Endothelial cell of umbilical vein (primary cell): ENCODE measurements around the gene DDX31. TPM values are rescaled to one million over a fixed set of nuclear protein-coding genes. Genes with fewer than 3 reads are reported as not detected.

Source experiments
- BruUV-seq: library from RNA; stranded (reverse); fragments of 400-500 nt; replicated peaks from 2 replicates; lab custom pipeline; 2021; lab: Mats Ljungman, UMichigan
- CTCF ChIA-PET: fragments of 300-600, 350-600 bp; sonication (Branson Sonifier 250); formaldehyde crosslinking; loops from one replicate; lab custom pipeline; 2021; ENCODE audit warnings: antibody characterized with exemption, inconsistent platforms; lab: Charles Lee
- POLR2A ChIA-PET: fragments of 300-600, 350-600 bp; sonication (Branson Sonifier 250); formaldehyde crosslinking; loops from one replicate; lab custom pipeline; 2021; ENCODE audit warnings: antibody characterized with exemption, inconsistent platforms; lab: Charles Lee
- DNase-seq: peaks from one replicate; pipeline ENCODE4 v3.0.0-alpha.2; 2011; ENCODE audit warnings: low read depth, low spot score
- FAIRE-seq: peaks from 2 replicates; lab custom pipeline; 2011; peaks lifted over from hg19 to GRCh38; lab: Jason Lieb, UNC
- H2AFZ ChIP-seq: 2 replicates; pipeline ENCODE4 v1.6.0; 2012; ENCODE audit warnings: low read depth, low read length, control low read depth, inconsistent platforms
- H3K27ac ChIP-seq: 2 replicates; pipeline ENCODE4 v1.5.1; 2011; ENCODE audit warnings: low read depth, mild to moderate bottlenecking, control low read depth, low read length, moderate library complexity; ENCODE audit not compliant: insufficient read depth
- H3K27me3 ChIP-seq, 2 experiments: 2 replicates each; pipeline versions ENCODE4 v1.6.0 to v1.6.1; 2011; ENCODE audit warnings: low read length in 2 of 2, mixed read lengths in 1 of 2; ENCODE audit not compliant: control insufficient read depth in 2 of 2, insufficient read depth in 2 of 2
- H3K36me3 ChIP-seq, 2 experiments: 2 replicates in 1 of 2; 3 replicates in 1 of 2; pipeline ENCODE4 v1.5.1; 2011; ENCODE audit warnings: low read length in 2 of 2, mild to moderate bottlenecking in 1 of 2, moderate library complexity in 1 of 2; ENCODE audit not compliant: control insufficient read depth in 2 of 2, insufficient read depth in 2 of 2; ENCODE audit errors: extremely low read depth in 1 of 2
- H3K4me1 ChIP-seq: 3 replicates; pipeline ENCODE4 v1.5.1; 2011; ENCODE audit warnings: mild to moderate bottlenecking, low read length; ENCODE audit not compliant: control insufficient read depth, insufficient read depth; ENCODE audit errors: extremely low read depth
- H3K4me2 ChIP-seq: 2 replicates; pipeline ENCODE4 v1.6.1; 2011; ENCODE audit warnings: low read length, control low read depth, mixed read lengths; ENCODE audit not compliant: insufficient read depth
- H3K4me3 ChIP-seq, 3 experiments: fragments of 200-600 bp in 1 of 3; sonication (generic), shearing (Covaris generic) in 1 of 3; replicated peaks in 1 of 3; 2 replicates each; pipeline ENCODE4 v1.5.1; 2011 to 2016; ENCODE audit warnings: control low read depth in 3 of 3, low read length in 3 of 3, mild to moderate bottlenecking in 2 of 3, inconsistent platforms in 1 of 3, low read depth in 1 of 3, moderate library complexity in 1 of 3; ENCODE audit not compliant: insufficient read depth in 1 of 3
- H3K79me2 ChIP-seq: 2 replicates; pipeline ENCODE4 v1.6.0; 2012; ENCODE audit warnings: low read length, inconsistent platforms; ENCODE audit not compliant: control insufficient read depth, insufficient read depth
- H3K9ac ChIP-seq: replicated peaks from 2 replicates; pipeline ENCODE3; 2011; ENCODE audit warnings: low read length, control low read depth; ENCODE audit not compliant: insufficient read depth; ENCODE audit errors: extremely low read depth
- H3K9me1 ChIP-seq: replicated peaks from 3 replicates; pipeline ENCODE4 v1.6.0; 2011; ENCODE audit warnings: mild to moderate bottlenecking, low read length; ENCODE audit not compliant: control insufficient read depth, insufficient read depth; ENCODE audit errors: extremely low read depth
- H3K9me3 ChIP-seq: replicated peaks from 2 replicates; pipeline ENCODE4 v1.5.1; 2012; ENCODE audit warnings: low read length, inconsistent platforms; ENCODE audit not compliant: control insufficient read depth, insufficient read depth
- H4K20me1 ChIP-seq: replicated peaks from 2 replicates; pipeline ENCODE3; 2011; ENCODE audit warnings: mild to moderate bottlenecking, low read length; ENCODE audit not compliant: control insufficient read depth, insufficient read depth; ENCODE audit errors: extremely low read depth
- EZH2 ChIP-seq: IDR thresholded peaks from 2 replicates; pipeline ENCODE4 v1.6.1; 2012; ENCODE audit warnings: borderline replicate concordance, low read depth, mild to moderate bottlenecking, moderate library complexity, low read length, inconsistent platforms; ENCODE audit not compliant: severe bottlenecking
- FOS ChIP-seq: IDR thresholded peaks from 2 replicates; pipeline ENCODE4 v1.6.1; 2011; ENCODE audit warnings: mild to moderate bottlenecking, low read length, moderate library complexity, borderline replicate concordance; ENCODE audit not compliant: insufficient read depth
- GATA2 ChIP-seq: IDR thresholded peaks from 2 replicates; pipeline ENCODE4 v1.7.0; 2011; ENCODE audit warnings: low read depth, mild to moderate bottlenecking, moderate library complexity, mixed read lengths, low read length; ENCODE audit not compliant: insufficient read length, insufficient read depth
- JUN ChIP-seq: IDR thresholded peaks from 2 replicates; pipeline ENCODE4 v1.6.1; 2011; ENCODE audit warnings: borderline replicate concordance, low read depth; ENCODE audit not compliant: insufficient read length, insufficient read depth
- MYC ChIP-seq: IDR thresholded peaks from one replicate; pipeline ENCODE4 v1.6.1; 2011; ENCODE audit warnings: mild to moderate bottlenecking, low read depth, low read length
- POLR2A ChIP-seq: IDR thresholded peaks from 2 replicates; pipeline ENCODE4 v1.6.1; 2012; ENCODE audit warnings: low read depth, mild to moderate bottlenecking, control low read depth, low read length
- POLR2AphosphoS5 ChIP-seq: IDR thresholded peaks from 2 replicates; pipeline ENCODE4 v1.6.1; 2012; ENCODE audit warnings: low read depth, mild to moderate bottlenecking, control low read depth, low read length, moderate library complexity; ENCODE audit not compliant: insufficient read depth
- dilution Hi-C: fragments of 300-500 bp; cut with MboI; formaldehyde crosslinking; loops from one replicate; pipeline ENCODE4 v1.15.0; 2019; ENCODE audit warnings: low sequenced_read_pairs; ENCODE audit not compliant: extremely low pct_ligation_motif_present
- intact Hi-C: fragments of 100-400 bp; cut with micrococcal nuclease; formaldehyde crosslinking; loops from one replicate; pipeline ENCODE4 v1.10.0; 2022
- polyA plus RNA-seq, 4 experiments: library from polyadenylated mRNA; depleted of rRNA in 3 of 4; stranded (reverse) in 3 of 4; unstranded in 1 of 4; fragments of >200 nt; gene quantifications; 2 replicates each; pipeline versions ENCODE4 v1.2.1 to v1.2.3, GENCODE V29; 2011 to 2012; ENCODE audit warnings: missing spikeins in 1 of 4
- total RNA-seq: library from RNA; stranded (reverse); gene quantifications from 2 replicates; pipeline ENCODE4 v1.2.3, GENCODE V29; 2021
- TF ChIP-seq, protein P1 (sequence below): IDR thresholded peaks from 2 replicates; pipeline ENCODE4 v1.6.1; 2011; ENCODE audit not compliant: insufficient read depth, insufficient read length
- TF ChIP-seq, protein P2 (sequence below), 2 donors: IDR thresholded peaks; 1 replicate in 1 of 2; 2 replicates in 1 of 2; pipeline ENCODE4 v1.5.1; 2011; ENCODE audit warnings: low read length in 2 of 2, mild to moderate bottlenecking in 2 of 2, moderate library complexity in 2 of 2, control low read depth in 1 of 2, inconsistent platforms in 1 of 2, low read depth in 1 of 2; ENCODE audit not compliant: insufficient read depth in 1 of 2; ENCODE audit errors: extremely low read depth in 1 of 2

Gene DDX31
- total and polyA plus RNA-seq, 2 donors (not counting 3 experiments of a cell fraction or from before 2014, with no cell fraction given) = 8.0 to 16.3 TPM

- no peaks in the 10 kb centered on the region for H3K4me1 ChIP-seq
- FAIRE-seq (no peak), DNase-seq (peak; percentile 93)
- no peak overlapping the region for H3K4me2 ChIP-seq
- ChIA-PET POLR2A (no interaction called here), CTCF (interaction anchor here (0.9 to 2.6 kb wide), 2 partner anchors 10 to 55 kb away, joined by 3 to 7 read pairs; no protein-coding TSS in a partner anchor)
- no peaks in the 10 kb centered on the region for H4K20me1 ChIP-seq
- no peaks in the 10 kb centered on the region for H3K36me3 ChIP-seq
- H3K79me2 ChIP-seq = no peaks in the 10 kb centered on the region
- dilution Hi-C loops (no loop called here), intact Hi-C loops (no loop called here)
- no peak overlapping the region for H2AFZ ChIP-seq
- no peak overlapping the region for H3K27ac ChIP-seq
- no peaks in the 10 kb centered on the region for H3K9me3 ChIP-seq
- H3K9ac ChIP-seq = no peak overlapping the region
- BruUV-seq = no TSS peak
- no peak for TF ChIP-seq JUN
- no peak for TF ChIP-seq POLR2AphosphoS5
- TF ChIP-seq EZH2 = no peak
- TF ChIP-seq POLR2A = no peak
- TF ChIP-seq, protein P1, sequence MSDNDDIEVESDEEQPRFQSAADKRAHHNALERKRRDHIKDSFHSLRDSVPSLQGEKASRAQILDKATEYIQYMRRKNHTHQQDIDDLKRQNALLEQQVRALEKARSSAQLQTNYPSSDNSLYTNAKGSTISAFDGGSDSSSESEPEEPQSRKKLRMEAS = no peak
- no peak for TF ChIP-seq FOS
- no peak for TF ChIP-seq MYC
- TF ChIP-seq GATA2 = no peak
- TF ChIP-seq, protein P2, sequence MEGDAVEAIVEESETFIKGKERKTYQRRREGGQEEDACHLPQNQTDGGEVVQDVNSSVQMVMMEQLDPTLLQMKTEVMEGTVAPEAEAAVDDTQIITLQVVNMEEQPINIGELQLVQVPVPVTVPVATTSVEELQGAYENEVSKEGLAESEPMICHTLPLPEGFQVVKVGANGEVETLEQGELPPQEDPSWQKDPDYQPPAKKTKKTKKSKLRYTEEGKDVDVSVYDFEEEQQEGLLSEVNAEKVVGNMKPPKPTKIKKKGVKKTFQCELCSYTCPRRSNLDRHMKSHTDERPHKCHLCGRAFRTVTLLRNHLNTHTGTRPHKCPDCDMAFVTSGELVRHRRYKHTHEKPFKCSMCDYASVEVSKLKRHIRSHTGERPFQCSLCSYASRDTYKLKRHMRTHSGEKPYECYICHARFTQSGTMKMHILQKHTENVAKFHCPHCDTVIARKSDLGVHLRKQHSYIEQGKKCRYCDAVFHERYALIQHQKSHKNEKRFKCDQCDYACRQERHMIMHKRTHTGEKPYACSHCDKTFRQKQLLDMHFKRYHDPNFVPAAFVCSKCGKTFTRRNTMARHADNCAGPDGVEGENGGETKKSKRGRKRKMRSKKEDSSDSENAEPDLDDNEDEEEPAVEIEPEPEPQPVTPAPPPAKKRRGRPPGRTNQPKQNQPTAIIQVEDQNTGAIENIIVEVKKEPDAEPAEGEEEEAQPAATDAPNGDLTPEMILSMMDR (IDR thresholded peaks at IDR 0.05; ENCODE audit: extremely low read depth in 1 of 2, insufficient read depth in 1 of 2, low read depth in 1 of 2, low read length in 2 of 2) = no peak
- no peaks in the 10 kb centered on the region for H3K9me1 ChIP-seq
- H3K27me3 ChIP-seq = no peaks in the 10 kb centered on the region
- H3K4me3 ChIP-seq = no peak overlapping the region
Measured at GRCh38 chr9:132698989-132699388, 29.2 kb upstream of the DDX31 start.
